Kidney tubule cell (primary cell): ENCODE measurements around the gene TTC5.
A peak's percentile ranks its signal among the peaks of the same experiment; 100 is the strongest.
"Not testable (repeated sequence)": the region's sequence is repeated elsewhere in the genome, so short reads cannot be mapped to it uniquely, and the experiment has no call there.

ENCODE experiments used
- DNase-seq: peaks from one replicate; pipeline ENCODE4 v3.0.0-alpha.2; 2018; ENCODE audit warnings: low spot score

TTC5 gene, protein sequence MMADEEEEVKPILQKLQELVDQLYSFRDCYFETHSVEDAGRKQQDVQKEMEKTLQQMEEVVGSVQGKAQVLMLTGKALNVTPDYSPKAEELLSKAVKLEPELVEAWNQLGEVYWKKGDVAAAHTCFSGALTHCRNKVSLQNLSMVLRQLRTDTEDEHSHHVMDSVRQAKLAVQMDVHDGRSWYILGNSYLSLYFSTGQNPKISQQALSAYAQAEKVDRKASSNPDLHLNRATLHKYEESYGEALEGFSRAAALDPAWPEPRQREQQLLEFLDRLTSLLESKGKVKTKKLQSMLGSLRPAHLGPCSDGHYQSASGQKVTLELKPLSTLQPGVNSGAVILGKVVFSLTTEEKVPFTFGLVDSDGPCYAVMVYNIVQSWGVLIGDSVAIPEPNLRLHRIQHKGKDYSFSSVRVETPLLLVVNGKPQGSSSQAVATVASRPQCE

DNA sequence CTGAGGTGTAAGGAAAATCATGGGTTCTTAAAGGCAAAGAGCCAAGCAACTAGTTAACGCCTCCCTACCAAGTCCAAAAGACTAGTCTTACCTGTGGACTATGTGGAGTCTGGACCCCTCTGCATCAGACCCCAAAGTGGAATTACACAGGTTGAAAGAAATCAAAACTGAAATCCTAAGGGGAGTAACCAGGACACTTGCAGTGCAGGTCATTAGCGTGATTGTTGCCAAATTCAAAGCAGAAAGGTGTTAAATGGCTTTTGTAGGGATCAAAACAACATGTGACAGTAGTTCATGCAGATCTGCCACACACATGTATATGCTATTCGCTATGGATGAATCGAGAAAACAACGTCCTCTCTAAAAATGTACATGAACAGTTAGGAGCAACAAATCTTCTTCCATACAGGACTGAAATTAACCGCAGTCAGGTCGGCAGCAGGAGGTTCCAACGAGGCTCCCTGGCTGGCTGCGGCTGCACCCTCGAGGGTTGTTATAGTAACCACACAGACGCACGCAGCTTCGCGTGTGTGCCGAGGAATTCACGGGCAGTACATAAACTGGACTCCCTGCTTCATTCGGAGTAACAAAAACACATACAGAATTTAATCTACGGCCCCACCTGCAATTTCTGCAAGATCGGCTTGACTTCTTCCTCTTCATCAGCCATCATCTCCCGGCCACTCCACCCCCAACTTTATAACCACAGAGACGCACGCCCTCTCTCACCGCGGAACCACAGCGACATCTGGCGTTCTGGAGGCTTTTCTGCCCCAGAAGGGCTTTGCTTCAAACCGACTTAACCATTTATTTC, at the start of gene TTC5:
TSS of gene TTC5 (minus strand) at position 687 of the 814 bp plus-strand sequence. CDS start at position 673, 14 bp downstream.
- DNase-seq, result peak; percentile 86

DNA sequence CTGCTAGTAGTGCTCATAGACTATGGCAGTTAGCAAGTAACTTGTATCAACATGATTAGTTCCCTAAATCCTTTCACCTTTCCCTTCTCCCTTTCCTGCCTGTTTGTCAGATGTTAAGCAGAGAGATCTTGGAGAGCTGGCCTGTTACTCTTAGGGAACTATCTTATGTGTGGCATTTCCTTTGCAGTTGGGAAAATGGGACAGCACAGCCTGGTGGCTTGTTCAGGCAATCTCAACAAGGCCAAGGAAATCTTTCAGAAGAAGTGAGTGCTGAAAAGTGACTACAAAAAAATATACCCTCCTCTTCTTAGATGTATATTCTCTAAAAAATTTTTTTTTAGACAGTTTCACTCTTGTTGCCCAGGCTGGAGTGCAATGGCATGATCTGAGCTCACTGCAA, 45.1 kb upstream of the TTC5 start:
- no peak for DNase-seq

DNA sequence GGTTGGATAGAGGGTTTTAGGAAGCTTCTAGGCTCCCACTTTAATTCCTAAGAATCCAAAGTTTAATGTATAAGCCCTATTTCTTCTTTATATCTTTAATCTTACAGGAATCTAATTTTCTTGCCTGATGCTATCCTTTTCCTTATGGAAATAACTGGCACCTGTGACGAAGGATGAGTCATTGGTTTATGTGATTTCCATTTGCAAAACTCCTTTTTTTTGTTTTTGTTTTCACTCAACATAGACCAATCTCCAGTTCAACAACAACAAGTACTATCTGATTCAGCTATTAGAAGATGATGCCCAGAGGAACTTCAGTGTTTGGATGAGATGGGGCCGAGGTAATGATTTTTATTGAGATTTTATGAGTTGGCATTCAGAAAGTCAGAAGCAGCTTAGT, 44.5 kb upstream of the TTC5 start:
- DNase-seq, result no peak

DNA sequence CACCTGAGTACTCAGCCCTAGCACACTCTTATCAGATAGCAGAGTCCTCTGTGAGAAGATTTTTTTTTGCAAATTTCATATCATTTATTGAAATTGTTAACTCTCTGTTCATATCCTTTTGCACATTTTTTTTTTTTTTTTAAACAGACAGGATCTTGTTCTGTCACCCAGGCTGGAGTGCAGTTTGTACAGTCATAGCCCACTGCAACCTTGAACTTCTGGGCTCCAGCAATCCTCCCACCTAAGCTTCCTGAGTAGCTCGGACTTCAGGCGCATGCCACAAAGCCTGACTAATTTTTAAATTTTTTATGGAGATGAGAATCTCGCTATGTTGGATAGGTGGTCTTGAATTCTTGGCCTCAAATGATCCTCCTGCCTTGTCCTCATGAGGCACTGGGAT, 42.0 kb upstream of the TTC5 start:
- DNase-seq, result no peak

DNA sequence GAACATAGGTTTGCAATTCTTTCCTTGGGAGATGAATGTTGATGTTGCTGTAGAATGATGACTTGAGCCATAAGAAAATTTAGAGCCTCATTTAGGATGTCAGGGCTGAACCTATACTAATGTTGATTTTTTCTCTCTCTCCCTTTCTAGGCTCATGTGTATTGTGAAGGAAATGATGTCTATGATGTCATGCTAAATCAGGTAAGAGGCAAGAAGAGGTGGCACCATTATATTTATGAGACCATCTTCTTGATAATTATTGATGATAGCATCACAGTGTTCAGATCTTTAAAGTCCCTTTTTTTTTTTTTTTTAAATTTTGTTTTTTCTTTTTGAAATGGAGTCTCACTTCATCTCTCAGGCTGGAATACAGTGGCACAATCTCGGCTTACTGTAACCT, 41.0 kb upstream of the TTC5 start:
- no peak for DNase-seq

DNA sequence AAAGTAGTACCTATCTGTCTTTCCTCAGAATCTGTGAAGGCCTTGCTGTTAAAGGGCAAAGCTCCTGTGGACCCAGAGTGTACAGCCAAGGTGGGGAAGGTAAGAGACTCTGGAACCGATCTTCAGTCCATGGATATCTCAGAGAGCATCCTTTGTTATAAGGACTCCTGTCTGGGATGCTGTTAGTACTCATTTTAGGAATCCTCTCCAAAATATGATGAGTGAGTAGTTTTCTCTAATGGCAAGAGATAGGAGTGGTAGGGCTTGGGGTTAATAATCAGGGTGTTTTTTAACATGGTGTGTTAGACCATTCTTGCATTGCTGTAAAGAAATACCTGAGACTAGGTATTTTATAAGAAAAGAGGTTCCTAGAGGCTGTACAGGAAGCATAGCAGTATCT, 39.6 kb upstream of the TTC5 start:
- DNase-seq, result no peak

DNA sequence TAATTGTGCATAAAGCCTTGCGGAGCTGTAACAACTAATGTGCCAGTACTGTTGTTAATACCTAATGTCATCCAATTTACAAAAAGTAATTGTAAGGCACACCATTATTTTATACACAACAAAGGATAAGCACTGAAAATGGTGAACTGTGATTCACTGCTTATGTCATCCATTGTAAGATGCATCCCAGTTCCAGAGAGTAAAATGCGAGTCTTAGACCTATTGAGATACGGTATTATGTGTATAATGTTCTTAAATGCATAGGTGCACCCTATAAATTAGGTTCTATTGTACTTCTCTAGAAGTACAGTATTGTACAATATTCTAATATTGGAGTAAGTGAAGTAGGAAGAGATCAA, 38.1 kb upstream of the TTC5 start:
- DNase-seq, result peak; percentile 40

DNA sequence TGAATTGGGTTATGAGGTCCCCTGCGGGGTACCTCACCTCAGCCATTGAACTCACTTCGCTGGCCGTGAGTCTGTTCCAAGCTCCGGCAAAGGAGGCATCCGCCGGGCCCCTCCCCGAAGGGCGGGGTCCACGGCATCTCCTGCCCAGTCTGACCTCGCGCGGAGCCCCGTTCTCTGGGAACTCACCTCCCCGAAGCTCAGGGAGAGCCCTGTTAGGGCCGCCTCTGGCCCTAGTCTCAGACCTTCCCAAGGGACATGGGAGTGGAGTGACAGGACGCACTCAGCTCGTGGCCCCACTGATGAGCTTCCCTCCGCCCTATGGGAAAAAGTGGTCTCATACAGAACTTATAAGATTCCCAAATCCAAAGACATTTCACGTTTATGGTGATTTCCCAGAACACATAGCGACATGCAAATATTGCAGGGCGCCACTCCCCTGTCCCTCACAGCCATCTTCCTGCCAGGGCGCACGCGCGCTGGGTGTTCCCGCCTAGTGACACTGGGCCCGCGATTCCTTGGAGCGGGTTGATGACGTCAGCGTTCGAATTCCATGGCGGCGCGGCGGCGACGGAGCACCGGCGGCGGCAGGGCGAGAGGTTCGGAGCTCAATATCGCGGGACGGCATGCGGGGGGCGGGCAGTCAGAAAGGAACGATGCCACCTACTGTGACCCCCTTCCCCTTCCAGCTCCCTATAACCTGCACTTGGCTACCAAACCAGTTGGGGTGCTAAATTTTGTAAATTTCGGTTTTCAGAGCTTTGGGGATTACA, 37.5 kb upstream of the TTC5 start, which contains the start of gene PARP2:
TSS of gene PARP2 (plus strand) at position 544 of the 770 bp plus-strand sequence. CDS start at position 551, 7 bp downstream.
- peak; percentile 100 for DNase-seq

DNA sequence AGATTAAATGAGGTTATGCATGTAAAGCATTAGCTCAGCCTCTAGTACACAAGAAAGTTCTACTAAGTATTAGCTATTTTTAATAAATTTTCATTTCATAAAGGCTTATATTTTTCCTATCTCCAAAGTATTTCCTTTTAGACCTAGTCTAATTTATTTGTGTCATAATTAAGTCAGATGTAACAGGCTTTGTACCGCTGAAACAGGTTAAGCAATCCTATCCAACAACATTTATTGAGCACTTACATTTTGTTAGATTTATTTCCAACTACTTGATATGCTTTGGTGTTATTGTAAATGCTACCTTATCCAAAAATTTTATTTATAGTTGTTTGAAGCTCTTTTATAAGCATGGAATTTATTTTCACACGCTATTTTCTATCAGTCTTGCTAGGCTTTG, 35.9 kb upstream of the TTC5 start:
- DNase-seq, result no peak

DNA sequence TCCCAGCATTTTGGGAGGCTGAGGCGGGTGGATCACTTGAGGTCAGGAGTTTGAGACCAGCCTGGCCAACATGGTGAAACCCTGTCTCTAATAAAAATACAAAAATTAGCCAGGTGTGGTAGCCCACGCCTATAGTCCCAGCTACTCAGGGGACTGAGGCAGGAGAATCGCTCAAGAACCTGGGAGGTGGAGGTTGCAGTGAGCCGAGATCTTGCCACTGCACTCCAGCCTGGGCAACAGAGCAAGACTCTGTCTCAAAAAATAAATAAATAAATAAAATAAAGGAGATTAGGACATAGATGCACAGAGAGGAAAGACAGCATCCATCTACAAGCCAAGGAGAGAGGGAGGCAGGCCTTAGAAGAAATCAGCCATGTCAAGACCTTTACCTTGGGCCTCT, 35.3 kb upstream of the TTC5 start:
- DNase-seq, result not testable (repeated sequence)

DNA sequence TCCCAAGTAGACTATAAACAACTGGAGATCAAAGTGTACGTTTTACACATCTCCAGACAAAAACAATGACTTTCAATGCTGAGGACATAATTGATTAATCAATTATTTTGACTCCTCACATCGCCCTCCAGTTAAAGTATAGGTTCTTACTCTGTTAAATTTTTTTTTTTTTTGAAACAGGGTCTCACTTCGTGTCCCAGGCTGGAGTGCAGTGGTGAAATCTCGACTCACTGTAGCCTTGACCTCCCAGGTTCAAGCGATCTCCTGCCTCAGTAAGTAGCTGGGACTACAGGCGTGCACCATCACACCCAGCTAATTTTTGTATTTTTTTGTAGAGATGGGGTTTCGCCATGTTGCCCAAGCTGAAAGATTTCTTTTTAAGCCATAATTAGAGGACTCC, 28.3 kb upstream of the TTC5 start:
- DNase-seq, result no peak

DNA sequence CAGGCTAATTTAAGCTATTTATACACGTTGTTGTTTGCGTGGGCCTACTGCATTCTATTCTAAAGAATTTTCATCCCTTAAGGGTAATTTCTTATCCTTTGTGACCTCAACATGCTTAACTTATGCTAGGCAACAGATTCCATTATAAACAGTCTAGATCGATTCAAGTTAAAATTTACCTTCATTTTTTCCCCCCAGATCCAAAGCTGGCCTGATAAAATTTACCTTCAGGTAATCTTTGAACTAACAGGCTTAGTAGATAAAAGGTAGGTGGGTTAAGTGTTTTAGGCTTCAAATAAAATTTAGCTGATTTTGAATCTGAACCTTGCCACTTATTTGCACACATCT, 27.7 kb upstream of the TTC5 start:
- no peak for DNase-seq

DNA sequence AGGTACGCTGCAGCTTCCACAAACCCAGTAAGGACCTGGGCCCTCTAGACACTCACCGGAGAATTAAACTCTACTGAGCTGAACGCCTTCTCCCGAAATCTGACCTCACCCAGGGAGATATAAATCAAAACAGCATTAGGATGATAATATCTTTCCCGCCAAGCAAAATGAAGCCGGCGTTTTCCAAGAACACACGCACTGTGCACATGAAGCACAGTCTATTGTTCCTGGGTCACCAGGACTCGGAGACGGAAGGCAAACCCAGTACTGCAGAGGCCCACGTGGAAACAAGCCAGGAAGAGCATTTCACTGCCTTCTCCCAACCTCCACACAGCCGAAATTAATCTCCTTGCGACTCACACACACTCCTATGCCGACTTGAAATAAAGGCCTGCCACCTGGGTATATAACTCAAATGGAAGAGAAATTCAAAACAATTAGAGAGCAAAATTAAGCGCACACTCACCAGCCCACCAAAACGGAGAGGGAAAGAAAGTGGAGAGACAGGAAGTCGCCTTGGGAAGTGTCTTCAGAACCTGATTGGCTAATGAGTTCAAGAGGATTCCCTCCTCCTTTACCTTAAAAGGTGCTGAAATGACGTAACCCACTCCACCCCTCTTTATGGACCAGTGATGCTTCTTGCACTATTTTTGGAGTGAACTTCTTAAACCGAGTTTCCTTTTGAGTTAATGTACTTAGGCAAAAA, 27.2 kb upstream of the TTC5 start, which contains the start of gene CCNB1IP1:
TSS of gene CCNB1IP1 (minus strand) at position 492 of the 706 bp plus-strand sequence. CDS start 16,756 bp downstream, outside the sequence.
- peak; percentile 89 for DNase-seq

DNA sequence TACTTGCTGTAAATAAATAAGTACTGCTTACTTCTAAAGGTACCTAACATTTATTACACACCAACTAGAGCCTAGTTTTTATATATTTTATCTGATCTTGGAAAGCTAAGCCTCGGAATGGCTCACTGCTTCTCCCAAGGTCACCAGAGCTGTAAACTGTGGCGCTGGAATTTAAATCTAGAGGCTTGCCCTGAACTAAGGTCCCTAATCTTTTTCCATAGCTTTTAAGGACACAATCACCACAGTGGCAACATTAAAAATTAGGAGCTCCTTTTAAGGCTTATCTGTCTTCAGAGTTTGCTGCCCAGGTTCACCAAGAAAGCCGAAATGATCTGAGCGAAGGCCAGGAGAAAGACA, 26.7 kb upstream of the TTC5 start:
- DNase-seq, result peak; percentile 30

DNA sequence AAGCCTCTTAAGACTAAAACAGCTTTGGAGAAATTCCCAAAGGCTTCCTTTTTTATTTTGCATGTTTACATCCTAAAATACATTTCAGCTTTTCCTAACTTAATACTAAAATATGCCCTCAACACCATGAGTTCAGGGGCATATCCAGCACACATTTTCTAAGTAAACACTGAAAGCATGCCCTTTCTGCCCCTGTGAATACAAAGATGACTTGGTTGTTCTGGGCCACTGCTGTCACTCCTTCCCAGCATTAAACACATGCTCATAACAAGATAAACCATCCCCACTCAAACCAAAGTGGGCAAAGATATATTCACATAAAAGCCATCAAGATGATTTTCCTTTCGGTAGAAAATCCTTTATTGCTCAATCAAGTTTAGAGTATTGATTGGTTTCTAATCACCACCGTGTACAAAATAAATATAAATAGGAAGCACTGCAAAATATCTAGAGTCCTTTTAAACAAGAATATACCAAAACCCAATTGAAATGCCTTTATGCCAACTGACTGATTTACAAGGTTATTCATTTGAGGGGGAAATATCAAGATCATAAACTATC, 25.4 kb upstream of the TTC5 start:
- no peak for DNase-seq

DNA sequence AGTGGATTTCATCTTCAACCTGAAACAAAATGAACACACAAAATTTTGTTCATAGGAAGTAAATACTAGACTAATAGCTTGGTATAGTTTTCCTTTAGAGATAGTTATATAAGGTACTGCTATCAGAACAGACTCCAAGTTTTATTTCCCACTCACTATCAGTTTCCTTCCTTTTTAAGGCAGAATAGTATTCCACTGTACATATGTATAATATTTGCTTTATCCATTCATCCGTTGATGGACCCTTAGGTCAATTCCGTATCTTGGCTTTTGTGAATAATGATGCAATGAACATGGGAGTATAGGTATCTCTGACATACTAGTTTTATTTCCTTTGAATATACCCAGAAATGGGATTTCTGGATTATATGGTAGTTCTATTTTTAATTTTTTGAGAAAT, 23.6 kb upstream of the TTC5 start:
- DNase-seq, result no peak

DNA sequence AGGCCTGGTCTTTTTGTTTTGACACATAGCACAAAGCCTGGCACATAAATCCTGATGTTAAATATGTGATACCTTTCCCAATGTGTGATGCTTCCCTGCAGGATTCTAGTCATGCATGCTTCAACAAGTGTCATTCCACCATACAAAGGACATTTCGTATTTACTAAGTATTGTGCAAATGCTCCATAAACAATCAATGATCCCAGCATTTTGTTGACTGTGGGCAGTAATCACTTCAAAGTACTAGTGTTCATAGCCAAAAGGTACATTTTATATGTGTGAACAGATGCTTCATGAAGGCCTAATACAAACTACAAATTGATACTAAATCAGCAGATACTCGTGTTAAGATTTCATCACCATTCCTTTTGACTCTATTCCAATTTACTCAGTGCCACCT, 23.0 kb upstream of the TTC5 start:
- DNase-seq, result no peak

DNA sequence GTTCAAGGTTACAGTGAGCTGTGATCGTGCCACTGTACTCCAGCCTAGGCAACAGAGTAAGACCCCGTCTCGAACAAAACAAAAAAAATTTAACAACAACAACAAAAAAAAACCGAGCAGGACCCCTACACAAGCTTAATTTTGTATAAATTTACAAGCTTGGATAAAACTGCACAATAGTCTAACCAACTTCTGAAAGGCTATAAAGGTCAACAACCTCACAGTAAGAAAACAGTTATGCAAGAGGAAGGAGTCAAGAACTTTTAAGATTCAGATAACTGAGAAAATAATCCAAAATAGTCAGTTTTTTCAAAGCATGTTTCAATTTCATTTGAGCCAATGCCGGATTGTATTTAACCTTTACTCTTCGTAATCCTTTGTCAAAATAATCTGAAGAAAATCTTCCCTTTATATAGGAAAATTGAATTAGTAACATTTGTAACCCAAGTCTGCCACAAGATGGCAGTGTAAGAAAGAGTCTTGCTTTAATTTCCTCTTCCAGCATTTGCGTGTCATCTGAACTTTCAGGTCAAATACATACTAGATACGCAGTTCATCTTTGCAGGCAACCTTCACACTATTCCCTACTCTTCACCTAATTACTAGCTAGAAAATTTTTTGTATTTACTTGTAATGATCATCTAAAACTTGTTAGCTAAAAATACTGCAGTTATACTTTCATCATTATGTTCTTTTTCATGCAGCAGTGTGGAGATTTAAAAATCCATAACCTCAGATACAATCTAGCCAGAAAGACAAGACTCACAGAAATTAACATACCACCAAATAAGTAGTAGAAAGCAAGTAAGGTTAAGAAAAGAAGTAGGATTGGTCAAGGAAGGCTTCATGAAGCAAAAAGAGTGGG, 21.5 kb upstream of the TTC5 start:
- DNase-seq, result peak; percentile 74

DNA sequence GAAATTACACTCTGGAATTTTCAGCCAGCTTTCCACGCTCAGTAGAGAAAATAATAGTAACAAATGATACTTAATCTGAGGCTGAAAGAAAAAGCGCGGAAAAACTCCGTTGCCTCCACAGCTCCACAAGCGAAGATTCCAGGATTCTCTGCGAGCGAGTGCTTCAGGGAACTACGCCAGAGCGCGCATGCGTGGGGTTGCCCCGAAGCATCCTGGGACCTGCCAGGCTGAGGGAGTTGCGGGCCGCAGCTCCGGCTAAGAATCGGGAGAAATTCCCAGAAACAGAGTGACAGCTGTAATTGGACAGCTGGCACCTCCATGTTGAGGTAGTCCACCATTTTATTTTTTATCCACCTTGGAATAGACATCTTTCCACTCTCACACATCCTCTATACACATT, 12.0 kb upstream of the TTC5 start:
- DNase-seq, result no peak

DNA sequence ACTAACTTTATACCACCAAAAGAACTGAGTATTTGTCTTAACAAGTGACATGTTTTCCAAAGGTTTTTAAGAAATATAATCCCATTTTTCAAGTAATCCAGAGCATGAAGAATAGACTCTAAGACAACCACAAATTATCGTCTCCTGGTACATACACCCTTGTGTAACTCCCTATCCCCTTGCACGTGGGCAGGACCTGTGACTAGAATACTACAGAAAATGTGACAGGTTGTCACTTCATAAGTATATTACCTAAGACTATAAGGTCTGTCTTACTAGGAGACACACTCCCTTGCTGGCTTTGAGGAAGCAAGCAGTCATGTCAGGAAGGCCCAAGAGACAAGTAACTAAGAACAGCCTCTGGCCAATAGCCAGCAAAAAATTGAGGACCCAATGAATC, 8.3 kb upstream of the TTC5 start:
- DNase-seq, result no peak

DNA sequence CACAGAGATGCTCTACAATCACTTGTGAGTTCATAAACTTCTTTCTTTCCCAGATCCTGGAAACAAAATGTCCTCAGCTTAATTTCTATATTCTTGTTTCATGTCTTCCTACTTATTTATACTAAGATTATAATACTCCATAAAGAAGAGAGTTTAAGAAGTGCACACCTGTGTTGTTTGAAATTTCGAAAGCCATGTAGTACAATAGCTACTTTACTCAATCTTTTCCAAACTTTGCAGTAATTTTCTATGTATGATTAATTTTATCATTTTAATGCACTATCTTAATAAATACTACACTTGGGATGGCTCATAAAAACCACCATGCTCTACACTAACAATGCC, 300 bp upstream of the TTC5 start:
- DNase-seq, result no peak
